ENCODE data around the gene NCEH1.
"Not testable (repeated sequence)": the region's sequence is repeated elsewhere in the genome, so short reads cannot be mapped to it uniquely, and the experiment has no call there.

Gene NCEH1

GRCh38 chr3:172607305-172608121 is 103.4 kb downstream of the NCEH1 start:
- no peak for DNase-seq

- DNase-seq, result no peak
Measured at GRCh38 chr3:172606021-172606420, 104.8 kb downstream of the NCEH1 start.

- DNase-seq, result no peak
Measured at GRCh38 chr3:172604895-172605646, 105.8 kb downstream of the NCEH1 start.

GRCh38 chr3:172601066-172601832 is 109.6 kb downstream of the NCEH1 start:
- no peak for DNase-seq

- DNase-seq, result no peak
Measured at GRCh38 chr3:172600644-172601065, 110.2 kb downstream of the NCEH1 start.

GRCh38 chr3:172598904-172599303 is 112.0 kb downstream of the NCEH1 start:
- DNase-seq, result no peak

GRCh38 chr3:172596394-172596706 is 114.5 kb downstream of the NCEH1 start:
- DNase-seq, result no peak

- DNase-seq, result peak; percentile 54
Measured at GRCh38 chr3:172595664-172596393, 115.0 kb downstream of the NCEH1 start.

GRCh38 chr3:172594900-172595663 is 115.8 kb downstream of the NCEH1 start:
- not testable (repeated sequence) for DNase-seq

- no peak for DNase-seq
Measured at GRCh38 chr3:172592898-172593669, 117.8 kb downstream of the NCEH1 start.

- peak; percentile 35 for DNase-seq
Measured at GRCh38 chr3:172591876-172592771, 118.7 kb downstream of the NCEH1 start.

GRCh38 chr3:172591125-172591605 is 119.7 kb downstream of the NCEH1 start:
- DNase-seq, result no peak

- no peak for DNase-seq
Measured at GRCh38 chr3:172586436-172586835, 124.4 kb downstream of the NCEH1 start.

GRCh38 chr3:172585954-172586353 is 124.9 kb downstream of the NCEH1 start:
- no peak for DNase-seq

- DNase-seq, result no peak
Measured at GRCh38 chr3:172582712-172583111, 128.2 kb downstream of the NCEH1 start.

- no peak for DNase-seq
Measured at GRCh38 chr3:172581757-172582166, 129.1 kb downstream of the NCEH1 start.

- no peak for DNase-seq
Measured at GRCh38 chr3:172580680-172581401, 130.0 kb downstream of the NCEH1 start.

Data from GDM1 (cell line).